Hematopoietic multipotent progenitor cell treated with erythropoietin and hydrocortisone succinate and interleukin-3 and kit ligand, for 8 days (in vitro differentiated cells): Measurements from ENCODE around the gene WDR33.
"Not testable (repeated sequence)": the region's sequence is repeated elsewhere in the genome, so short reads cannot be mapped to it uniquely, and the experiment has no call there.

ENCODE experiments used
- DNase-seq: peaks from one replicate; pipeline ENCODE4 v3.0.0-alpha.2; 2015

The WDR33 gene

GRCh38 chr2:127807678-127808353 is 3.2 kb downstream of the WDR33 start:
- DNase-seq = no peak

GRCh38 chr2:127806860-127807259 is 4.1 kb downstream of the WDR33 start:
- not testable (repeated sequence) for DNase-seq

- DNase-seq = no peak
Observed at GRCh38 chr2:127805491-127805890, 5.5 kb downstream of the WDR33 start.

GRCh38 chr2:127799926-127800325 is 11.0 kb downstream of the WDR33 start:
- no peak for DNase-seq

GRCh38 chr2:127796389-127796788 is 14.6 kb downstream of the WDR33 start:
- no peak for DNase-seq

- DNase-seq = not testable (repeated sequence)
Observed at GRCh38 chr2:127794901-127795300, 16.1 kb downstream of the WDR33 start.

GRCh38 chr2:127792805-127793204 is 18.2 kb downstream of the WDR33 start:
- DNase-seq = no peak

- no peak for DNase-seq
Observed at GRCh38 chr2:127790694-127791529, 20.1 kb downstream of the WDR33 start.

- DNase-seq = no peak
Observed at GRCh38 chr2:127786048-127786809, 24.7 kb downstream of the WDR33 start.

- no peak for DNase-seq
Observed at GRCh38 chr2:127784965-127785518, 25.9 kb downstream of the WDR33 start.

- no peak for DNase-seq
Observed at GRCh38 chr2:127783101-127783500, 27.9 kb downstream of the WDR33 start.

GRCh38 chr2:127778850-127779249 is 32.1 kb downstream of the WDR33 start:
- DNase-seq = no peak

- no peak for DNase-seq
Observed at GRCh38 chr2:127778447-127778846, 32.5 kb downstream of the WDR33 start.

- no peak for DNase-seq
Observed at GRCh38 chr2:127776122-127776780, 34.7 kb downstream of the WDR33 start.

GRCh38 chr2:127771756-127772155 is 39.2 kb downstream of the WDR33 start:
- DNase-seq = no peak

GRCh38 chr2:127770973-127771735 is 39.8 kb downstream of the WDR33 start:
- peak; percentile 29 for DNase-seq

- DNase-seq = not testable (repeated sequence)
Observed at GRCh38 chr2:127770534-127770933, 40.4 kb downstream of the WDR33 start.

GRCh38 chr2:127769587-127769986 is 41.4 kb downstream of the WDR33 start:
- DNase-seq = no peak

GRCh38 chr2:127768775-127769479 is 42.0 kb downstream of the WDR33 start:
- no peak for DNase-seq

- no peak for DNase-seq
Observed at GRCh38 chr2:127763776-127764175, 47.2 kb downstream of the WDR33 start.

- no peak for DNase-seq
Observed at GRCh38 chr2:127762846-127763245, 48.1 kb downstream of the WDR33 start.
